Spleen (tissue), 11 donors: ENCODE measurements around the gene SEMA3F. TPM values are rescaled to one million over a fixed set of nuclear protein-coding genes. Genes with fewer than 3 reads are reported as not detected.

Experiments used
- DNase-seq: peaks from one replicate; pipeline ENCODE4 v3.0.0-alpha.2; 2020
- H3K27ac ChIP-seq, 8 donors: fragments of 200-600 bp; sonication (generic) in 7 of 8; 1 replicate in 4 of 8; 2 replicates in 4 of 8; pipeline versions ENCODE4 v1.5.0 to v1.8.0; 2016 to 2021; ENCODE audit warnings: inconsistent platforms in 4 of 8, mild to moderate bottlenecking in 4 of 8, moderate library complexity in 1 of 8
- H3K27me3 ChIP-seq, 7 donors: fragments of 200-600 bp; sonication (generic) in 6 of 7; replicated peaks in 1 of 7; 1 replicate in 4 of 7; 2 replicates in 3 of 7; pipeline versions ENCODE4 v1.5.0 to v1.8.0; 2016 to 2021; ENCODE audit warnings: inconsistent platforms in 3 of 7, mild to moderate bottlenecking in 1 of 7
- H3K36me3 ChIP-seq, 6 donors: fragments of 200-600 bp; sonication (generic) in 5 of 6; 1 replicate in 4 of 6; 2 replicates in 2 of 6; pipeline versions ENCODE4 v1.5.0 to v1.8.0; 2016 to 2021; ENCODE audit warnings: inconsistent platforms in 2 of 6
- H3K4me1 ChIP-seq, 6 donors: fragments of 200-600 bp; sonication (generic) in 5 of 6; 1 replicate in 3 of 6; 2 replicates in 3 of 6; pipeline versions ENCODE4 v1.5.0 to v1.8.0; 2016 to 2021; ENCODE audit warnings: inconsistent platforms in 3 of 6
- H3K4me3 ChIP-seq, 8 donors: fragments of 200-600 bp; sonication (generic) in 7 of 8; 1 replicate in 4 of 8; 2 replicates in 4 of 8; pipeline versions ENCODE4 v1.5.0 to v1.8.0; 2016 to 2021; ENCODE audit warnings: inconsistent platforms in 4 of 8, mild to moderate bottlenecking in 4 of 8, moderate library complexity in 2 of 8
- H3K9me3 ChIP-seq, 8 donors: fragments of 200-600 bp; sonication (generic) in 7 of 8; 1 replicate in 4 of 8; 2 replicates in 4 of 8; pipeline versions ENCODE4 v1.5.0 to v1.8.0; 2016 to 2021; ENCODE audit warnings: inconsistent platforms in 4 of 8
- POLR2A ChIP-seq, 3 donors: fragments of 450-650 bp; IDR thresholded peaks; one replicate each; pipeline ENCODE4 v1.5.1; 2017; ENCODE audit warnings: antibody characterized with exemption in 3 of 3, mild to moderate bottlenecking in 1 of 3
- POLR2AphosphoS5 ChIP-seq, 3 donors: sonication (generic); formaldehyde crosslinking; IDR thresholded peaks; one replicate each; pipeline ENCODE4 v1.5.1; 2017; ENCODE audit warnings: antibody characterized with exemption in 3 of 3
- WGBS, 5 donors: extraction: QIAGEN DNeasy Blood & Tissue Kit in 3 of 5; methylation state at CpG; one replicate each; pipeline versions ENCODE4 v1.1.5 to v1.1.7; 2013 to 2018; 5-methylcytosine and 5-hydroxymethylcytosine counted together
- intact Hi-C: fragments of 100-400 bp; cut with DNase I; formaldehyde crosslinking; loops from one replicate; pipeline ENCODE4 v1.15.0; 2023; ENCODE audit warnings: low total_unique reads
- polyA plus RNA-seq, 3 donors: library from polyadenylated mRNA; stranded (reverse); fragments of 200-250 nt; gene quantifications; one replicate each; pipeline ENCODE4 v1.2.1, GENCODE V29; 2013
- total RNA-seq, 7 donors: library from RNA; depleted of rRNA in 3 of 7; stranded (reverse); fragments of >200 nt in 3 of 7; fragmentation: NEBNext Ultra II Directional in 4 of 7; extraction: Animal tissue kit (Norgen Biotek cat#: 25700) in 4 of 7; gene quantifications; one replicate each; pipeline versions ENCODE4 v1.1.0 to v1.2.1, GENCODE V29; 2016 to 2021
- TF ChIP-seq, protein P1 (sequence below), 11 experiments: fragments of 200-600 bp in 7 of 11; fragments of 450-650 bp in 4 of 11; sonication (generic) in 4 of 11; IDR thresholded peaks in 8 of 11; conservative IDR thresholded peaks in 3 of 11; 1 replicate in 7 of 11; 2 replicates in 4 of 11; pipeline versions ENCODE4 v1.4.0 to v1.8.0; 2016 to 2021; ENCODE audit warnings: antibody characterized with exemption in 11 of 11, inconsistent platforms in 4 of 11, mild to moderate bottlenecking in 1 of 11
- donor health status: healthy with polysubstance abuse.
- donor health status: DM: no; HTN: no; CAD: no; lungs with moderate emphysema.
- donor health status: DM: no; HTN: no; CAD: no.
- donor health status: Bipolar disorder and iron deficiency.
- donor health status: healthy.
- donor health status: DM: no; HTN: no; CAD: no.
- donor health status: DM: yes; HTN: yes; CAD: no.

SEMA3F gene
- total and polyA plus RNA-seq, 10 donors, result 16.9 to 205 (median 77.9) TPM

DNA sequence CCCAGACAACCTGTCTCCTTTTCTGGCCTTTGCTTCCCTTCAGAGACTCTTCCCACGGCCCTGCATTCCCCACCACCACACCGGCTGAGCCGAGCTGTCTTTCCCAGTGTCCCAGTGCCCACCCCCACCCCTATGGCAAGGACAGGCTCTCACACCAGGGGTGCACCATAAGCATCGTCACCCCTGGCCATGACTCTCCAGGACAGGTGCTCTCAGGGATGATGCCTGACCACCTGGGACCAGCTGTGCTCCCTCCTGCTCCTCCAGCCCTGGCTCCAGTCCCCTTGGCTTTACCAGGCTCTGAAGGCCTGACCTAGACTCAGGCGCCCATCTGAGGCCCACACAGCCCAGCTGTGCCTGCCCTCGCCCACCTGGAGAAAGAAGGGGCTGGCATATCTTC is 17.6 kb upstream of the SEMA3F start:
- DNase-seq, result no peak
- Histone ChIP-seq H3K4me3 (no peak overlapping the region), H3K27me3 (no peaks in the 10 kb centered on the region), H3K9me3 (no peaks in the 10 kb centered on the region), H3K27ac (no peak overlapping the region), H3K4me1 (peaks cover 7 to 24% (median 14%) of the 10 kb centered on the region in 6 donors), H3K36me3 (no peaks in the 10 kb centered on the region)
- intact Hi-C loops, result no loop called here
- 82 to 92% (median 84%) methylated on average over 6 of the region's 6 CpGs for WGBS, 5 donors
- TF ChIP-seq POLR2AphosphoS5 (IDR thresholded peaks at IDR 0.05) (no peak), POLR2A (IDR thresholded peaks at IDR 0.05) (no peak)
- TF ChIP-seq, protein P1, sequence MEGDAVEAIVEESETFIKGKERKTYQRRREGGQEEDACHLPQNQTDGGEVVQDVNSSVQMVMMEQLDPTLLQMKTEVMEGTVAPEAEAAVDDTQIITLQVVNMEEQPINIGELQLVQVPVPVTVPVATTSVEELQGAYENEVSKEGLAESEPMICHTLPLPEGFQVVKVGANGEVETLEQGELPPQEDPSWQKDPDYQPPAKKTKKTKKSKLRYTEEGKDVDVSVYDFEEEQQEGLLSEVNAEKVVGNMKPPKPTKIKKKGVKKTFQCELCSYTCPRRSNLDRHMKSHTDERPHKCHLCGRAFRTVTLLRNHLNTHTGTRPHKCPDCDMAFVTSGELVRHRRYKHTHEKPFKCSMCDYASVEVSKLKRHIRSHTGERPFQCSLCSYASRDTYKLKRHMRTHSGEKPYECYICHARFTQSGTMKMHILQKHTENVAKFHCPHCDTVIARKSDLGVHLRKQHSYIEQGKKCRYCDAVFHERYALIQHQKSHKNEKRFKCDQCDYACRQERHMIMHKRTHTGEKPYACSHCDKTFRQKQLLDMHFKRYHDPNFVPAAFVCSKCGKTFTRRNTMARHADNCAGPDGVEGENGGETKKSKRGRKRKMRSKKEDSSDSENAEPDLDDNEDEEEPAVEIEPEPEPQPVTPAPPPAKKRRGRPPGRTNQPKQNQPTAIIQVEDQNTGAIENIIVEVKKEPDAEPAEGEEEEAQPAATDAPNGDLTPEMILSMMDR (IDR thresholded peaks at IDR 0.05 in 8 of 11, conservative IDR thresholded peaks at IDR 0.05 in 3 of 11), result no peak

GRCh38 chr3:50138266-50139200 is 16.6 kb upstream of the SEMA3F start:
- Histone ChIP-seq H3K36me3 (no peaks in the 10 kb centered on the region), H3K27me3 (no peaks in the 10 kb centered on the region), H3K9me3 (no peaks in the 10 kb centered on the region), H3K4me1 (peaks cover 7 to 24% (median 14%) of the 10 kb centered on the region in 6 donors), H3K4me3 (no peak overlapping the region), H3K27ac (no peak overlapping the region)
- intact Hi-C loops, result no loop called here
- TF ChIP-seq, protein P1 (IDR thresholded peaks at IDR 0.05 in 8 of 11, conservative IDR thresholded peaks at IDR 0.05 in 3 of 11), result no peak
- TF ChIP-seq POLR2AphosphoS5 (IDR thresholded peaks at IDR 0.05), result no peak
- no peak for TF ChIP-seq POLR2A (IDR thresholded peaks at IDR 0.05)
- DNase-seq, result no peak
- 15 to 18% (median 17%) methylated on average over 13 of the region's 13 CpGs for WGBS, 5 donors

DNA sequence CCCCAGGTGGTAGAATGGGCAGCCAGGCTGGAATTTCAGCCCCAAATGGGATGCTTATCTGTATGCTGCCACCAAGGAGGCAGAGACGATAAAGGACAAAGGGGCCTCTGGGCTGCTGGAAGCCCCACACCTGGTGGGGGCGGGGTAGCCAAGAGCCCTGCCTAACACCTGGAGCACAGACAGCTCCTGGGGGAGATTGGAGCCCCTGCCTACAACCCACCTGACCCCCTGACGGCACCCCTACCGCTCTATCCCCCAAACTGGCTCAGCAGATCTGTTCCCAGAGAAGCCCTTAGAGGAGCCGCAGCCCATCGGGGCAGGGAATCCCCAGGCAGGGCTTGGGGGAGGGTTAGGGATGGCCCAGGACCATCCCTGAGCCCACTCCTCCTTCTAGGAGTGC is 15.8 kb upstream of the SEMA3F start:
- no peaks in the 10 kb centered on the region for H3K9me3 ChIP-seq
- H3K27ac ChIP-seq, result no peak overlapping the region
- no peaks in the 10 kb centered on the region for H3K36me3 ChIP-seq
- no peaks in the 10 kb centered on the region for H3K27me3 ChIP-seq
- no peak for DNase-seq
- no peak overlapping the region for H3K4me3 ChIP-seq
- H3K4me1 ChIP-seq, result peaks cover 7 to 24% (median 14%) of the 10 kb centered on the region in 6 donors
- TF ChIP-seq, protein P1 (IDR thresholded peaks at IDR 0.05 in 8 of 11, conservative IDR thresholded peaks at IDR 0.05 in 3 of 11), result no peak
- TF ChIP-seq POLR2AphosphoS5 (IDR thresholded peaks at IDR 0.05) (no peak), POLR2A (IDR thresholded peaks at IDR 0.05) (no peak)
- intact Hi-C loops, result no loop called here
- 69 to 74% (median 70%) methylated on average over 6 of the region's 6 CpGs; no CpG with 5 or more reads in 1 of the 5 donors for WGBS, 5 donors

- no peak for DNase-seq
- TF ChIP-seq POLR2A (IDR thresholded peaks at IDR 0.05) (no peak), POLR2AphosphoS5 (IDR thresholded peaks at IDR 0.05) (no peak)
- TF ChIP-seq, protein P1 (IDR thresholded peaks at IDR 0.05 in 8 of 11, conservative IDR thresholded peaks at IDR 0.05 in 3 of 11), result no peak
- H3K4me1 ChIP-seq, result peaks cover 7 to 24% (median 14%) of the 10 kb centered on the region in 6 donors
- no peaks in the 10 kb centered on the region for H3K27me3 ChIP-seq
- WGBS, 5 donors, result 85 to 89% (median 88%) methylated on average over 6 to 13 of the region's 13 CpGs
- intact Hi-C loops, result no loop called here
- H3K27ac ChIP-seq, result no peak overlapping the region
- H3K9me3 ChIP-seq, result no peaks in the 10 kb centered on the region
- no peak overlapping the region for H3K4me3 ChIP-seq
- H3K36me3 ChIP-seq, result no peaks in the 10 kb centered on the region
Observed at GRCh38 chr3:50139718-50140423, 15.3 kb upstream of the SEMA3F start.
